Stimulated activated CD8-positive, alpha-beta memory T cell treated with anti-CD3 and anti-CD28 coated beads, Interleukin-4, amount 100 ng/mL, for 1 hour (primary cell): ENCODE data around the gene ATP13A2.

Experiments
- DNase-seq, 2 donors: peaks; one replicate each; pipeline ENCODE4 v3.0.0-alpha.2; 2020; ENCODE audit warnings: low read depth in 2 of 2, low spot score in 1 of 2

The ATP13A2 gene

DNA sequence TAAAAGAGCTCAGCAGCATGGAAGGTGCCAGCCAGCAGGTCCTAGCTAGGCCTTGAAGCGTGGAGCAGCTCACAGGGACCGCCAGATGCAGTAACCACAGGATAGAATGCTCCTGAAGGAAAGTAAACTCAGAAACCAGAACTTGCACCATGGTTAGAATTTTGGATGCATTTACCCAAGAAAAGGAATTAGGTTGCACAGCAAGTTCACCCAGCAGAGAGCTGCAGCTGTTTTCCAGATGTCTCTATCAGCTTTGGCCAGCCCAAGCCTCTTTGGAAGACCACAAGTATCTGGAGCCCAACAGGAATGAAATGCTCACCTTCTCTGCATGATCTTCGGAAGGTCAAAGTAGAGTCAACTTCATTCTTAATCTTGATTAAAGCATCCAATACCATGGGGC lies 21.0 kb upstream of the ATP13A2 start:
- DNase-seq = no peak

DNA sequence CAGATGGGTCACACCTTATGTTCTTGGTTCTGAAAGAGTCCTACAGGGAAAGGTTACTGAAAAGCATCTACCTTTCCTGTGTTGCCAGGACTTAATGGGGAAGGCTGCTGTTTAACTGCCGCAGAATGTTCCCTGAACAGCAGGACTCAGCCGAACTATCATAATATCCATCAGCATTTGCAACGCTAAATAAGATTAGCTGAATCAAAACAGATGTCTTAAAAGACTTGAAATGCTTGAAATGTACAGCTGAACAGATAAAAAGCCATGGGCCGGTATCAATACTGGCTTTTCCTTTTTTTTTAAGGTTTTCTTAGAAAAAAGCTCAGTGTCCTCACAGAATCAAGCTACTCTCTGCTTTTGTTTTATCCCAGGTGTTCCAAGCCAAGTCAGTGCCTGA lies 19.7 kb upstream of the ATP13A2 start:
- no peak for DNase-seq

DNA sequence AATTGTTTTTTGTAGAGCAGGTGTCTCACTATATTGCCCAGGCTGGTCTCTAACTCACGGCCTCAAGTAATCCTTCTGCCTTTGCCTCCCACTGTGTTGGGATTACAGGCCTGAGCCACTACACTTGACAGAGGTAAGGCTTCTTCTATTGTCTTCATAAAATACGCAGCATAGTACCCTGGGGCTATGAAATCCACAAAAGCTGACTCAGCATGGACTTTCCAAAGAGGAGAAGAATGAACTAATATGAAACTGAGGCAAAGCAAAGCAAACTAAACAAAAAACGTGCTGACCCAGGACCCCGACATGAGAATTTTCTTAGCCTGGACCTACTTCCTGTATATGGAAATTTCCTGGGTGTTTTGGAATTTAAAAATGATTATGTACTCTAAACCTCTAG lies 18.5 kb upstream of the ATP13A2 start:
- DNase-seq = no peak

- no peak for DNase-seq
These were observed 17.0 kb upstream of the ATP13A2 start for GRCh38 chr1:17028662-17029188.

DNA sequence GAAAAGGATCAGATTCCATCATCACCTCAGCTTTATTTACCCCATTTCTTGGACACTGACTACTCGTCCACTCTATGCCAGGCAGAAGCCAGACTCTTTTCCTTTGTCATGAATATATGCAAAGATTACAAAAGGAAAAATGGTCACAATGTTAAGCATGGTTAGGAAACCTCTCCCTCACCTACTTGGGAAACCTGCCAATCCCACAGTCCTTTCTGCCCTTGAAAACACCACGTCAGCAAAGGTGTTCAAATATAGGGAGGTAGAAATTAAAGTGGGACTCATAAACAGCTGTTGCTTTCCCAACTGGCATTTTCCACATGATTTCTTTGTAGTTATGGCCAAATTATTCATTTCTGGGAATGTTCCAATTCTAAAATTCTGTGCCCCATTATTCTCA lies 16.2 kb upstream of the ATP13A2 start:
- no peak for DNase-seq

DNA sequence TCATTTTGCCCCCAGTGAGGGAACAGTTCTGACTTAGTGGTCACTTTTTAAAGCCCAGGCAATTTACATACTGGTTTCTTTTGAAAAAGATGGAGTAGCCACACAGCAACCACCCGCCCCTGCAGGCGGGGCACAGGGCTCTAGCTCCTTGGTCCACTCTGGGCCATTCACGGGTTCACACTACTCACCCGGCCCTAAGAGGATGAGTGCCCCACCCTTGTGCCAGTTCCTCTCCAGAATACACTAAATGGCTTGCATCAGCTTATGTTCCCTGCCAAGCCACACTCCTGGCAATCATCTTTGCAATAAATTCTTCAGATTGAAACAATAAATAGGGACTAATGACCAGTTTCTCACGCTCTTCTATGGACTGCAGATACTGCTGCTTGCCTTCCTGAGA lies 15.7 kb upstream of the ATP13A2 start:
- DNase-seq = no peak

GRCh38 chr1:17024721-17025120 lies 13.0 kb upstream of the ATP13A2 start:
- DNase-seq = no peak

- no peak for DNase-seq
These were observed 11.8 kb upstream of the ATP13A2 start for GRCh38 chr1:17023573-17023972.

GRCh38 chr1:17023102-17023501 lies 11.4 kb upstream of the ATP13A2 start:
- DNase-seq = no peak

- no peak for DNase-seq
These were observed 10.2 kb upstream of the ATP13A2 start for GRCh38 chr1:17021896-17022295.

DNA sequence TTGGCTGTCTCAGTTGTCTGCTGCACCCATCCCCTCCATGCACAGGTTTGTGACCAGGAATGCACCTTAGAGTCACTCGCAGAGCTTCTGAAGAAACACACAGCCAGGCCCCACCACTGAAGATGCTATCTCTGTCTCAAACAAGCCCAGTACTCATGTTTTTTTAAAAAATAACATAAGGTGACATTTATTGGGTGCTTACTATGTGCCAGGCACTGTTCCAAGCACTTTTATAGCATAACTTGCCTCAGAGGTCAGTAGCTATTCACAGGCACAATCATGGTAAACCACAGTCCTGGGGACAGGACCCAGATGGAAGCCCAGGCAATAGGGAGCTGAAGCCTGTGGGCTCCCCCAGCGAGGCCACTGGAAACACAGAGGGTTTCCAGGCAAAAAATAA lies 8.8 kb upstream of the ATP13A2 start:
- no peak for DNase-seq

- no peak for DNase-seq
These were observed 7.1 kb upstream of the ATP13A2 start for GRCh38 chr1:17018849-17019248.

- DNase-seq = no peak
These were observed 5.7 kb upstream of the ATP13A2 start for GRCh38 chr1:17017435-17017834.

DNA sequence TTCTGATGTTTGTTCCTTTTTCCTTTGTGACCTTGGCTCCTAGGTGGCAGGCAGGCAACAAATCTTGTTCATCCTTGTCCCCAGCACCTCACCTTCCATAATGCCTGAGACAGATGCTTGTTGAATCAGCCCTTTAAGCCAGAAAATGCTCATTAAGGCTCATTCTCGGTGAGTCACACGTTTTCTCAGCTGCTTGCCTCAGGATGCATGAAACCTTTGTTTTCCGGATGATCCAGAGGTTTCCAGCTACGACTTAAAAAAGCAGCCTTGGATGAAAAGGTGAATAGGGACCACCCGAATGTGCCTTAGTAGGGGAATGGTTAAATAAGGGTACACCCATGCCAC lies 4.6 kb upstream of the ATP13A2 start:
- DNase-seq = no peak

- no peak for DNase-seq
These were observed 3.2 kb upstream of the ATP13A2 start for GRCh38 chr1:17014671-17015567.

GRCh38 chr1:17013491-17014320 lies 2.0 kb upstream of the ATP13A2 start:
- no peak for DNase-seq

GRCh38 chr1:17012775-17013490 lies 1.2 kb upstream of the ATP13A2 start:
- DNase-seq = no peak

DNA sequence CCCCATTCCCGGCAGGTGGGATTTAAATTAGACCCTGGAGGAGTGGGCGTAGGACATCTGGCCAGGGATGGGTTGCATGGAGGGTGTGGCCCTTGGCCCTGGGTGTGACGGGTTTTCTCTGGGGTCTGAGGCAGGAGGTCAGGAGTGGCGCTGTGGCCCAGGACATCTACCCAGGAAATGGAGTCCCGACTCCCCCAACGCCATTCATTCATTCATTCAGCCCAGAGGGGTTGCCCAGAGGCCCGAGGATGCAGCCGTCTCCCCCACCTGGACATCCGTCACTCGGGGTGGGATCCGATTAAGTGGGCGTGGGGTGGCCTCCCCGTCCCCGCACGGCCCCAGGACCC lies 663 bp downstream of the ATP13A2 start:
- no peak for DNase-seq

GRCh38 chr1:17009706-17010105 lies 2.0 kb downstream of the ATP13A2 start:
- no peak for DNase-seq

DNA sequence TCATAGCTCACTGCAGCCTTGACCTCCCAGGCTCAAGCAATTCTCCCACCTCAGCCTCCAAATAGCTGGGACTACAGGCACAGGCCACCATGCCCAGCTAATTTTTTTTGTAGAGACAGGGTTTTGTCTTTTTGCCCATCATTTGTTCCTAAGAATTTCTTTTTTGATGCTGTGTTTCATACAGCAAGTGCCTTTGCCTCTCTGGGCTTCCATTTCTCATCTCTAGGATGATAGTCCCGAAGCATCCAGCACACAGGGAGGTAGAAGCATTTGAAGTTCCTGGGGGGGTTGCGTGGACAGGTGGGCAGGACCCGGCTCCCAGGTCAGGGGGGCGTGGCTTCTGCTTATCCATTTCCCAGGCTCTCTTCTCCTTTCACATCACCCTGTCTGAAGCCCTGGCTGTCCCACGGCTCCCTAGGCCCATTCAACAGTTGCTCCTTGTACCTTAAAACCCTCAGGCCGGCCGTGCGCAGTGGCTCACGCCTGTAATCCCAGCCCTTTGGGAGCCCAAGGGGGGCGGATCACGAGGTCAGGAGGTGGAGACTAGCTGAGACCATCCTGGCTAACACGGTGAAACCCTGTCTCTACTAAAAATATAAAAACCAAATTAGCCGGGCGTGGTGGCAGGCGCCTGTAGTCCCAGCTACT lies 3.4 kb downstream of the ATP13A2 start:
- no peak for DNase-seq

DNA sequence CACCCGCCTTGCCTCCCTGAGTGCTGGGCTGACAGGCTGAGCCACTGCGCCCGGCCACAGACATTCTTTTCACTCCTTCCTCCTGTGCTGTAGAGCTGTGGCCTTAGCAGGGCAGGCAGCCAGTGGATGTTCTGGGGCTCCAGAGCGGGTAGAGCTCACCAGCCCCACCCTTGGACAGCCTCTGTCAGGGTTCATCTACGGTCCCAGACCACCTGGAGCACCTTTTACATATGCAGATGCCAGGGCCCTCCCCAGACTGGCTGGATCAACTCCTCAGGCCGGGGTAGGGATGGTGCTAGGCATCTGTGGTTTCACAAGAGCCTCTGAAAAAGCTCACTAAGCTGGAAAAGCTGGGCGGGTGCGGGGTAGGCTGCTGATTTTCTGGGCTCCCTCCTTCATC lies 4.6 kb downstream of the ATP13A2 start:
- DNase-seq = no peak
